Measurements from ENCODE around the gene C20orf96.
"Not testable (repeated sequence)": the region's sequence is repeated elsewhere in the genome, so short reads cannot be mapped to it uniquely, and the experiment has no call there.

C20orf96 gene

GRCh38 chr20:235891-236290, 54.7 kb downstream of the C20orf96 start:
- DNase-seq = no peak

GRCh38 chr20:227439-228105, 63.0 kb downstream of the C20orf96 start:
- DNase-seq = no peak

- no peak for DNase-seq
Observed at GRCh38 chr20:226958-227357, 63.6 kb downstream of the C20orf96 start, which contains the start of gene DEFB129. Gene DEFB129, plus strand, starts transcription at chr20:227258. Its CDS starts 31 bp downstream, at chr20:227289.

GRCh38 chr20:225879-226278, 64.7 kb downstream of the C20orf96 start:
- not testable (repeated sequence) for DNase-seq

DNA sequence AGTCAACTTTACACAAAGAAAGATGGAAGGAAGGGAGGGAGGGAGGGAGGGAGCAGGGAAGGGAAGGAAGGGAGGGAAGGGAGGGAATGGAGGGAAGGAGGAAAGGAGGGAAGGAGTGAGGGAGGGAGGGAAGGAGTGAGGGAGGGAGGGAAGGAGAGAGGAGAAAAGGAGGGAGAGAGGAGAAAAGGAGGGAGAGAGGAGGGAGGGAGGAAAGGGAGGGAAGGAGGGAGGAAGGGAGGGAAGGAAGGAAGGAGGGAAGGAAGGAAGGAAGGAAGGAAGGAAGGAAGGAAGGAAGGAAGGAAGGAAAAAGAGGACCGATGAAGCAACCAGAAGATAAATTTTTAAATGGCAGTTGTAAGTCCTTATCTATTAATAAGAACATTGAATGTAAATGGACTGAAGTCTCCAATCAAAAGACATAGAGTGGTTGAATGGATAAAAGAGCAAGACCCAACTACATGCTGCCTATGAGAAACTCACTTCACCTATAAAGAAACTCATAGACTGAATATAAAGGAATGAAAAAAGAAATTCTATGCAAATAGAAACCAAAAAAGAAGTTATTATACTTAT, 69.2 kb downstream of the C20orf96 start:
- no peak for DNase-seq
